NB4 (cell line): ENCODE data around the gene FAM83C.

ENCODE experiments used
- DNase-seq: peaks from one replicate; pipeline ENCODE4 v3.0.0; 2010; ENCODE audit warnings: low read depth
- H3K4me3 ChIP-seq: one replicate; pipeline ENCODE4 v1.5.1; 2011; ENCODE audit warnings: mild to moderate bottlenecking, low read depth, low read length, moderate library complexity
- MYC ChIP-seq: IDR thresholded peaks from 2 replicates; pipeline ENCODE4 v1.6.1; 2011; ENCODE audit warnings: low read depth, low read length
- POLR2A ChIP-seq: IDR thresholded peaks from 2 replicates; pipeline ENCODE4 v1.6.1; 2011; ENCODE audit warnings: mild to moderate bottlenecking; ENCODE audit not compliant: insufficient read length; ENCODE audit errors: extremely low read depth
- TF ChIP-seq, protein P1 (sequence below): IDR thresholded peaks from 2 replicates; pipeline ENCODE4 v1.6.1; 2011; ENCODE audit warnings: low read depth, low read length
- TF ChIP-seq, protein P2 (sequence below): IDR thresholded peaks from one replicate; pipeline ENCODE4 v1.5.1; 2012; ENCODE audit warnings: low read depth, low read length

The FAM83C gene

DNA sequence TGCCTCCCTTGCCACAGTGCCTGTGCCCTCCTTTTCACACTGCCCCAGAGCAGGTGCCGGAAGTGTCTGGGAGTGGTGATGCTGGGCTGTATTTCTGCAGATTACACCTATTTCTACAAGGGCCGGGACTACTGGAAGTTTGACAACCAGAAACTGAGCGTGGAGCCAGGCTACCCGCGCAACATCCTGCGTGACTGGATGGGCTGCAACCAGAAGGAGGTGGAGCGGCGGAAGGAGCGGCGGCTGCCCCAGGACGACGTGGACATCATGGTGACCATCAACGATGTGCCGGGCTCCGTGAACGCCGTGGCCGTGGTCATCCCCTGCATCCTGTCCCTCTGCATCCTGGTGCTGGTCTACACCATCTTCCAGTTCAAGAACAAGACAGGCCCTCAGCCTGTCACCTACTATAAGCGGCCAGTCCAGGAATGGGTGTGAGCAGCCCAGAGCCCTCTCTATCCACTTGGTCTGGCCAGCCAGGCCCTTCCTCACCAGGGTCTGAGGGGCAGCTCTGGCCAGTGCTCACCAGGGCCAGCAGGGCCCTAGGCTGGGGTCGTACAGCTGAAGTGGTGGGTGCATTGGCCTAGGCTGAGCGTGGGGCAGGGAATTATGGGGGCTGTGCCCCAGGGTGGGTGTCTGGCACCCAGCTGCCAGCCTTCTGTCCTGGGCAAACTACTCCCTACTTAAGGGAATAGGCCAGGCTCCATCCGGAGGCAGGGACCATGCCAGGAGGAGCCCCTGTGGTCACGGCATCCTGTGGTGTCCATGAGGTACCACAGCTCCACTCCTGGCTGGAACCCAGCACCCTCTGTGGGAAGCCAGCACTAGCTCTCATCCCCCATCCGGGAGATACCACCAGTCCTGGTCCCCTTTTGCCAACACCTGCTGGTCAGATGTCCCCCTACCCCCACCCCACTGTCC lies 17.8 kb downstream of the FAM83C start:
- TF ChIP-seq, protein P1, sequence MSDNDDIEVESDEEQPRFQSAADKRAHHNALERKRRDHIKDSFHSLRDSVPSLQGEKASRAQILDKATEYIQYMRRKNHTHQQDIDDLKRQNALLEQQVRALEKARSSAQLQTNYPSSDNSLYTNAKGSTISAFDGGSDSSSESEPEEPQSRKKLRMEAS, result no peak
- TF ChIP-seq, protein P2, sequence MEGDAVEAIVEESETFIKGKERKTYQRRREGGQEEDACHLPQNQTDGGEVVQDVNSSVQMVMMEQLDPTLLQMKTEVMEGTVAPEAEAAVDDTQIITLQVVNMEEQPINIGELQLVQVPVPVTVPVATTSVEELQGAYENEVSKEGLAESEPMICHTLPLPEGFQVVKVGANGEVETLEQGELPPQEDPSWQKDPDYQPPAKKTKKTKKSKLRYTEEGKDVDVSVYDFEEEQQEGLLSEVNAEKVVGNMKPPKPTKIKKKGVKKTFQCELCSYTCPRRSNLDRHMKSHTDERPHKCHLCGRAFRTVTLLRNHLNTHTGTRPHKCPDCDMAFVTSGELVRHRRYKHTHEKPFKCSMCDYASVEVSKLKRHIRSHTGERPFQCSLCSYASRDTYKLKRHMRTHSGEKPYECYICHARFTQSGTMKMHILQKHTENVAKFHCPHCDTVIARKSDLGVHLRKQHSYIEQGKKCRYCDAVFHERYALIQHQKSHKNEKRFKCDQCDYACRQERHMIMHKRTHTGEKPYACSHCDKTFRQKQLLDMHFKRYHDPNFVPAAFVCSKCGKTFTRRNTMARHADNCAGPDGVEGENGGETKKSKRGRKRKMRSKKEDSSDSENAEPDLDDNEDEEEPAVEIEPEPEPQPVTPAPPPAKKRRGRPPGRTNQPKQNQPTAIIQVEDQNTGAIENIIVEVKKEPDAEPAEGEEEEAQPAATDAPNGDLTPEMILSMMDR, result no peak
- TF ChIP-seq POLR2A, result no peak
- no peak for TF ChIP-seq MYC
- no peak overlapping the region for H3K4me3 ChIP-seq
- DNase-seq, result no peak

DNA sequence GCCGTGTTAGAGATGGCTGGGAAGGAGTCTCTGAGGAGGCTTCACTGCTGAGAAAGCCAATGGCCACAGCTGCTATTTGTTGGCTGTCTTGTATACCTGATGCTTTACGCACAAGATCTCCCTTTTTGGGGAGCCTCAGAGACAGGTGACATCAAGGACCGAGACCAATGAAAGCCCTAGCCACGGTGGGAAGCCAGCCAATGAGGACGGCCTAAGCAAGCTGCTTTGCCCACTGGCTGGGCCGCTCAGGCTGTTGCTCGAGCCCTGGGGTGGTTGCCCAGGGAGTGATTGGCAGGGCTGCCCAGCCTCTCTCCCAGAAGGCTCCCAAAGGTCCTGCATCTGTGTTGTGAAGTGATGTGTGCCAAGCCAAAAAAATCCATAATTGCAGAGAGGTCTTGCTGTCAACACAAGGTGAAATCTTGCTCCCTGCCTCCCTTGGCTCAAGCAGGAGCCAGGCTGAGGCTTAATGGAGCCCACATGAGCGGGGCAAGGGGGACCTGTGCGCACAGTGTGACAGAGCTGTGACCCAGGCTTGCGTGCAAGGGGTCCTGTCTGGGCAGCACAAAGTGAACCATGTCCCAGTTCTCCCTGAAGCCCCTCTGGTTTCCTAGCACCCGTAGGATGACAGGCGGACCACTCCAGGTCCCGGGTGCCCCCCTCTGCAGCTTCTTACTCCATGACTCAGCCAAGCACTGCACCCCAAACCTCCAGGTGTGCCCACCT lies 18.6 kb downstream of the FAM83C start:
- no peak overlapping the region for H3K4me3 ChIP-seq
- DNase-seq, result no peak
- TF ChIP-seq, protein P1, result no peak
- TF ChIP-seq POLR2A (no peak), MYC (no peak)
- TF ChIP-seq, protein P2, result no peak

DNA sequence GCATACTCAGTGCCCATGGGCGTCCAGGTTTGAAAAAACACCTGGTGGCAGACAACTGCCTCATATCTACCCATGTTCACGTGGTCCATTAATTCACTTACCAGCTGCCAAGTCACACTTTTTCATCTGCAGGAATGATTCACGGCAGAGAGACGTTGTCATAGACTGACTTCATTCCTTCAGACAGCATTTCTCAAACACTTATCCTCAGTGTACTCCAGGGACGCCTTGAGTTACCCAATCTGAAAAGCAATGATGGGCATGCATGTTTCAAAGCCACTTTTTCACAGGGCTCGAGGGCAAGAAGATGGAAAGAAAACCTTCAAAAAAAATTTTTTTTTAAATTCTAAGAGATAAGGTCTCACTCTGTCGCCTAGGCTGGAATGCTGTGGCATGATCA lies 20.3 kb downstream of the FAM83C start:
- no peak overlapping the region for H3K4me3 ChIP-seq
- TF ChIP-seq, protein P2, result no peak
- TF ChIP-seq, protein P1, result no peak
- no peak for TF ChIP-seq POLR2A
- no peak for TF ChIP-seq MYC
- no peak for DNase-seq

DNA sequence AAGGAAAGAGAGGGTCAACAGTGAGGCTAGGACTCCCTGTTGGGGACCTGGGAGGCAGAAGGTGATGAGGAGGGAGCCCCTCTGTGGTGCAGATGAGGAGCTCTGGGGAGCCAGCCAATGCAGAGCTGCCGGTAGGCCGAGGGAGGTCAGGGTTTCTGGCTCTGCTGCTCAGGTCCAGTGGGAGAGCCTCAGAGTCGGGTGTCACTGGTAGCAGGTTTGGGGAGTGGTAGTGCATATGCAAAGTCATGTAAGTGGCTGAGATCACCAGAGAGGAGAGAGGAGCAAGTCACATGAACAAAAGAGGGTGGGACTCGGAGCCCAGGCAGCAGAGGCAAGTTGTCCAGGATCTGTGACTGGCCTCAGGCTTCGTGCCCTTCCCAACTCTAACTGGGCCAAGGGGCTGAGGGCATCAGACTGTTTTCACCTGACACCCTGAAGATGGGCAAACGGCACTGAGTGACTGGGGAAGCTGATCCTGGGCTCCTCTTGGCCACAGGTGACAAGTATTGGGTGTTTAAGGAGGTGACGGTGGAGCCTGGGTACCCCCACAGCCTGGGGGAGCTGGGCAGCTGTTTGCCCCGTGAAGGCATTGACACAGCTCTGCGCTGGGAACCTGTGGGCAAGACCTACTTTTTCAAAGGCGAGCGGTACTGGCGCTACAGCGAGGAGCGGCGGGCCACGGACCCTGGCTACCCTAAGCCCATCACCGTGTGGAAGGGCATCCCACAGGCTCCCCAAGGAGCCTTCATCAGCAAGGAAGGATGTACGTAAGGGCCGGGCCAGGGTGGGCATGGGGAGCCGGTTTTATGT lies 20.9 kb downstream of the FAM83C start:
- TF ChIP-seq MYC (no peak), POLR2A (no peak)
- TF ChIP-seq, protein P2, result no peak
- TF ChIP-seq, protein P1, result no peak
- H3K4me3 ChIP-seq, result no peak overlapping the region
- DNase-seq, result no peak

DNA sequence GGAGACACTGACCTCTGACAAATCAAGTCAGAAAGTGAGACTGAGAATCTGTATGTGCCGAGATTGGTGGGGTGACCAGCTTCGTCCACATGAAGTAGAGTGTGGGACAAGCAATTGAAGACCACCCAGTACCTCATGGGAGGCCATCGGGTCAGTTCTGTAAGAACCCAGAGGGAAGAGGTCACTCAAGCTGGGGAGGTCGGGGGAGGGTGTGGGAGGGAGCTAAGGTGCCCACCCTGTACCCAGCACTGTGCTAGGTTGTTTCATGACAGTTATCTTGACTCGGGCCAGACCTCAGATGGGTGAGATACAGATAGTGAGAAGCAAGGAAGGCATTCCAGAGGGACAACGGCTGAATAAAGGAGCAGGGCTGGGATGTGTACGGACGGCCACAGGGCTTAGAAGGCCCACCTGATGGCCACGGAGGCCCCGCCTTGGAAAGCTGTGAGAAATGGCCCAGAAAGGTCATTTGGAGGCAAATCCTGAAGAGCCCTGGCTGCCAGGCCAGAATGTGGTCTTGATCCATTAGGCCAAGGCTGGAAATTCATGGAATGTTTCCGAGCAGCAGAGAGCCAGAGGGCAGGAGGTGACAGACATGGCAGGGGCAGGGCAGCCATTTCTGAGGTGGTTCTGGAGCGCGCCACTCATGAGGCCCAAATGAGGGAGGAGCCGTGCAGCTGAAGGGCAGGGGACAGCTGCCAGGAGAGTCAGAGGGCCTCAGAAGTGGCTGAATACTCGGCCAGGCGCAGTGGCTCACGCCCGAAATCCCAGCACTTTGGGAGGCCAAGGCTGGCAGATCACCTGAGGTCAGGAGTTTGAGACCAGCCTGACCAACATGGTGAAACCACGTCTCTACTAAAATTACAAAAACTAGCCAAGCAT lies 22.0 kb downstream of the FAM83C start:
- H3K4me3 ChIP-seq, result no peak overlapping the region
- TF ChIP-seq MYC, result no peak
- TF ChIP-seq, protein P1, result no peak
- TF ChIP-seq, protein P2, result no peak
- TF ChIP-seq POLR2A, result no peak
- DNase-seq, result no peak
